K562 (cell line): Measurements from ENCODE around the gene HAUS5. TPM values are rescaled to one million over a fixed set of nuclear protein-coding genes. Genes with fewer than 3 reads are reported as not detected.

Source experiments
- polyA plus RNA-seq, 8 experiments: library from polyadenylated mRNA; depleted of rRNA in 4 of 8; stranded (reverse) in 5 of 8; unstranded in 3 of 8; fragments of >200 nt; fragmentation: Nextera tagmentation in 2 of 8; fragmentation: Illumina TruSeq in 1 of 8; extraction: Ambion mirVana in 2 of 8; extraction: Trizol in 1 of 8; gene quantifications; 2 replicates each; pipeline versions ENCODE4 v1.2.1 to v1.2.3, GENCODE V29; 2011 to 2014; ENCODE audit warnings: inconsistent platforms in 1 of 8, missing spikeins in 1 of 8
- total RNA-seq, 7 experiments: library from RNA; depleted of rRNA in 6 of 7; stranded (reverse); fragments of >200 nt in 6 of 7; fragmentation: Illumina TruSeq in 2 of 7; extraction: Trizol in 2 of 7; gene quantifications; 2 replicates each; pipeline versions ENCODE4 v1.2.1 to v1.2.3, GENCODE V29; 2011 to 2021; ENCODE audit warnings: low replicate concordance in 1 of 7

HAUS5 gene
- total and polyA plus RNA-seq, 9 of the 15 experiments (the other 6 are each of a cell fraction or from before 2014, with no cell fraction given), result 3.5 to 41.3 (median 14.2) TPM

Other genes starting within 250 kb of the HAUS5 start
Only the 7 nearest of the 25 such genes appear.
- gene TMEM147, start 67.1 kb upstream of the HAUS5 start, total RNA-seq (2014; rRNA removed), result 161 and 202 TPM in 2 replicates
- gene TMEM147, start 67.1 kb upstream of the HAUS5 start, total RNA-seq (2014; rRNA removed; fragmentation: Illumina TruSeq; extraction: Trizol), result 101 and 120 TPM in 2 replicates
- gene TMEM147, start 67.1 kb upstream of the HAUS5 start, total RNA-seq (2015; rRNA removed; fragmentation: Illumina TruSeq; extraction: Trizol), result 124 and 134 TPM in 2 replicates
- gene TMEM147, start 67.1 kb upstream of the HAUS5 start, total RNA-seq (2021), result 142 and 162 TPM in 2 replicates
- 189 and 205 TPM in 2 replicates for gene TMEM147, start 67.1 kb upstream of the HAUS5 start, polyA plus RNA-seq (2011; rRNA removed)
- gene TMEM147, start 67.1 kb upstream of the HAUS5 start, polyA plus RNA-seq (2014; fragmentation: Illumina TruSeq; extraction: Trizol), result 156 and 158 TPM in 2 replicates
- gene TMEM147, start 67.1 kb upstream of the HAUS5 start, polyA plus RNA-seq (2014; fragmentation: Nextera tagmentation; extraction: Ambion mirVana), result 10 to 100 TPM; 73.8 to 78.2 TPM
- gene TMEM147, start 67.1 kb upstream of the HAUS5 start, polyA plus RNA-seq (2014; rRNA removed), result 194 and 231 TPM in 2 replicates
- not detected in 2 replicates for gene ATP4A, start 49.1 kb upstream of the HAUS5 start, total RNA-seq (2014; rRNA removed)
- not detected in 2 replicates for gene ATP4A, start 49.1 kb upstream of the HAUS5 start, total RNA-seq (2014; rRNA removed; fragmentation: Illumina TruSeq; extraction: Trizol)
- gene ATP4A, start 49.1 kb upstream of the HAUS5 start, total RNA-seq (2015; rRNA removed; fragmentation: Illumina TruSeq; extraction: Trizol), result not detected in 2 replicates
- not detected in 2 replicates for gene ATP4A, start 49.1 kb upstream of the HAUS5 start, total RNA-seq (2021)
- gene ATP4A, start 49.1 kb upstream of the HAUS5 start, polyA plus RNA-seq (2011; rRNA removed), result 0.12 and 0.15 TPM in 2 replicates
- not detected in 2 replicates for gene ATP4A, start 49.1 kb upstream of the HAUS5 start, polyA plus RNA-seq (2014; fragmentation: Illumina TruSeq; extraction: Trizol)
- gene ATP4A, start 49.1 kb upstream of the HAUS5 start, polyA plus RNA-seq (2014; fragmentation: Nextera tagmentation; extraction: Ambion mirVana), result not detected
- not detected in 2 replicates for gene ATP4A, start 49.1 kb upstream of the HAUS5 start, polyA plus RNA-seq (2014; rRNA removed)
- not detected in 2 replicates for gene PMIS2, start 26.6 kb upstream of the HAUS5 start, total RNA-seq (2014; rRNA removed)
- not detected in 2 replicates for gene PMIS2, start 26.6 kb upstream of the HAUS5 start, total RNA-seq (2014; rRNA removed; fragmentation: Illumina TruSeq; extraction: Trizol)
- not detected in 2 replicates for gene PMIS2, start 26.6 kb upstream of the HAUS5 start, total RNA-seq (2015; rRNA removed; fragmentation: Illumina TruSeq; extraction: Trizol)
- gene PMIS2, start 26.6 kb upstream of the HAUS5 start, total RNA-seq (2021), result not detected in 2 replicates
- gene PMIS2, start 26.6 kb upstream of the HAUS5 start, polyA plus RNA-seq (2011; rRNA removed), result not detected in 2 replicates
- gene PMIS2, start 26.6 kb upstream of the HAUS5 start, polyA plus RNA-seq (2014; fragmentation: Illumina TruSeq; extraction: Trizol), result not detected in 2 replicates
- gene PMIS2, start 26.6 kb upstream of the HAUS5 start, polyA plus RNA-seq (2014; fragmentation: Nextera tagmentation; extraction: Ambion mirVana), result not detected
- gene PMIS2, start 26.6 kb upstream of the HAUS5 start, polyA plus RNA-seq (2014; rRNA removed), result not detected in 2 replicates
- 132 and 171 TPM in 2 replicates for gene RBM42, start 16.3 kb downstream of the HAUS5 start, total RNA-seq (2014; rRNA removed)
- 12.7 and 20.7 TPM in 2 replicates for gene RBM42, start 16.3 kb downstream of the HAUS5 start, total RNA-seq (2014; rRNA removed; fragmentation: Illumina TruSeq; extraction: Trizol)
- gene RBM42, start 16.3 kb downstream of the HAUS5 start, total RNA-seq (2015; rRNA removed; fragmentation: Illumina TruSeq; extraction: Trizol), result 46.4 and 51.5 TPM in 2 replicates
- 145 and 149 TPM in 2 replicates for gene RBM42, start 16.3 kb downstream of the HAUS5 start, total RNA-seq (2021)
- gene RBM42, start 16.3 kb downstream of the HAUS5 start, polyA plus RNA-seq (2011; rRNA removed), result 31.8 and 46.6 TPM in 2 replicates
- 32.4 and 69.0 TPM in 2 replicates for gene RBM42, start 16.3 kb downstream of the HAUS5 start, polyA plus RNA-seq (2014; fragmentation: Illumina TruSeq; extraction: Trizol)
- 1 to 10 TPM; 5.7 to 8.2 TPM for gene RBM42, start 16.3 kb downstream of the HAUS5 start, polyA plus RNA-seq (2014; fragmentation: Nextera tagmentation; extraction: Ambion mirVana)
- gene RBM42, start 16.3 kb downstream of the HAUS5 start, polyA plus RNA-seq (2014; rRNA removed), result 96.7 and 123 TPM in 2 replicates
- gene ETV2, start 29.0 kb downstream of the HAUS5 start, total RNA-seq (2014; rRNA removed), result 3.0 and 3.5 TPM in 2 replicates
- 0.11 TPM in 1 of 2 replicates, not detected in the other for gene ETV2, start 29.0 kb downstream of the HAUS5 start, total RNA-seq (2014; rRNA removed; fragmentation: Illumina TruSeq; extraction: Trizol)
- gene ETV2, start 29.0 kb downstream of the HAUS5 start, total RNA-seq (2015; rRNA removed; fragmentation: Illumina TruSeq; extraction: Trizol), result 0.57 and 1.2 TPM in 2 replicates
- 2.9 and 3.7 TPM in 2 replicates for gene ETV2, start 29.0 kb downstream of the HAUS5 start, total RNA-seq (2021)
- 0.22 and 0.33 TPM in 2 replicates for gene ETV2, start 29.0 kb downstream of the HAUS5 start, polyA plus RNA-seq (2011; rRNA removed)
- 0.55 and 2.6 TPM in 2 replicates for gene ETV2, start 29.0 kb downstream of the HAUS5 start, polyA plus RNA-seq (2014; fragmentation: Illumina TruSeq; extraction: Trizol)
- gene ETV2, start 29.0 kb downstream of the HAUS5 start, polyA plus RNA-seq (2014; fragmentation: Nextera tagmentation; extraction: Ambion mirVana), result under 1 TPM; 0.11 to 0.13 TPM
- gene ETV2, start 29.0 kb downstream of the HAUS5 start, polyA plus RNA-seq (2014; rRNA removed), result 2.4 and 2.6 TPM in 2 replicates
- gene COX6B1, start 35.6 kb downstream of the HAUS5 start, total RNA-seq (2014; rRNA removed), result 777 and 1,094 TPM in 2 replicates
- 1,091 and 1,219 TPM in 2 replicates for gene COX6B1, start 35.6 kb downstream of the HAUS5 start, total RNA-seq (2014; rRNA removed; fragmentation: Illumina TruSeq; extraction: Trizol)
- gene COX6B1, start 35.6 kb downstream of the HAUS5 start, total RNA-seq (2015; rRNA removed; fragmentation: Illumina TruSeq; extraction: Trizol), result 1,062 and 1,116 TPM in 2 replicates
- 826 and 961 TPM in 2 replicates for gene COX6B1, start 35.6 kb downstream of the HAUS5 start, total RNA-seq (2021)
- 963 and 1,008 TPM in 2 replicates for gene COX6B1, start 35.6 kb downstream of the HAUS5 start, polyA plus RNA-seq (2011; rRNA removed)
- 1,441 and 1,704 TPM in 2 replicates for gene COX6B1, start 35.6 kb downstream of the HAUS5 start, polyA plus RNA-seq (2014; fragmentation: Illumina TruSeq; extraction: Trizol)
- 1,000 to 10,000 TPM; 2,325 to 2,393 TPM for gene COX6B1, start 35.6 kb downstream of the HAUS5 start, polyA plus RNA-seq (2014; fragmentation: Nextera tagmentation; extraction: Ambion mirVana)
- gene COX6B1, start 35.6 kb downstream of the HAUS5 start, polyA plus RNA-seq (2014; rRNA removed), result 1,426 and 1,451 TPM in 2 replicates
- not detected in 2 replicates for gene UPK1A, start 53.8 kb downstream of the HAUS5 start, total RNA-seq (2014; rRNA removed)
- gene UPK1A, start 53.8 kb downstream of the HAUS5 start, total RNA-seq (2014; rRNA removed; fragmentation: Illumina TruSeq; extraction: Trizol), result not detected in 2 replicates
- gene UPK1A, start 53.8 kb downstream of the HAUS5 start, total RNA-seq (2015; rRNA removed; fragmentation: Illumina TruSeq; extraction: Trizol), result not detected in 2 replicates
- gene UPK1A, start 53.8 kb downstream of the HAUS5 start, total RNA-seq (2021), result not detected in 2 replicates
- 0.06 TPM in 1 of 2 replicates, not detected in the other for gene UPK1A, start 53.8 kb downstream of the HAUS5 start, polyA plus RNA-seq (2011; rRNA removed)
- not detected in 2 replicates for gene UPK1A, start 53.8 kb downstream of the HAUS5 start, polyA plus RNA-seq (2014; fragmentation: Illumina TruSeq; extraction: Trizol)
- under 1 TPM in 1 of 2 experiments, not detected in 1; 0.13 TPM for gene UPK1A, start 53.8 kb downstream of the HAUS5 start, polyA plus RNA-seq (2014; fragmentation: Nextera tagmentation; extraction: Ambion mirVana)
- gene UPK1A, start 53.8 kb downstream of the HAUS5 start, polyA plus RNA-seq (2014; rRNA removed), result not detected in 2 replicates